Prostate gland (tissue), 2 donors: Measurements from ENCODE around the gene TTC33.

Source experiments
- CTCF ChIP-seq, 4 experiments: fragments of 200-600 bp in 2 of 4; fragments of 450-650 bp in 2 of 4; sonication (generic) in 2 of 4; IDR thresholded peaks; 1 replicate in 3 of 4; 2 replicates in 1 of 4; pipeline ENCODE4 v1.5.1; 2016 to 2019; ENCODE audit warnings: antibody characterized with exemption in 4 of 4, mild to moderate bottlenecking in 2 of 4, moderate library complexity in 2 of 4
- POLR2AphosphoS5 ChIP-seq: sonication (generic); formaldehyde crosslinking; IDR thresholded peaks from one replicate; pipeline ENCODE4 v1.6.1; 2017; ENCODE audit warnings: antibody characterized with exemption

GRCh38 chr5:40572391-40572790 lies 183.4 kb downstream of the TTC33 start:
- no peak for TF ChIP-seq CTCF (IDR thresholded peaks at IDR 0.05)
- no peak for TF ChIP-seq POLR2AphosphoS5
